Pulmonary artery endothelial cell (primary cell): ENCODE measurements around the gene NEK6. TPM values are rescaled to one million over a fixed set of nuclear protein-coding genes. Genes with fewer than 3 reads are reported as not detected.

ENCODE experiments used
- DNase-seq: peaks from one replicate; pipeline ENCODE4 v3.0.0-alpha.2; 2011; ENCODE audit warnings: low read depth, low spot score
- total RNA-seq: library from RNA; depleted of rRNA; stranded (reverse); fragments of >200 nt; gene quantifications from 2 replicates; pipeline ENCODE4 v1.2.3, GENCODE V29; 2014

NEK6 gene
- total RNA-seq, 1 donor from 2014 or later, result 37.5 TPM

DNA sequence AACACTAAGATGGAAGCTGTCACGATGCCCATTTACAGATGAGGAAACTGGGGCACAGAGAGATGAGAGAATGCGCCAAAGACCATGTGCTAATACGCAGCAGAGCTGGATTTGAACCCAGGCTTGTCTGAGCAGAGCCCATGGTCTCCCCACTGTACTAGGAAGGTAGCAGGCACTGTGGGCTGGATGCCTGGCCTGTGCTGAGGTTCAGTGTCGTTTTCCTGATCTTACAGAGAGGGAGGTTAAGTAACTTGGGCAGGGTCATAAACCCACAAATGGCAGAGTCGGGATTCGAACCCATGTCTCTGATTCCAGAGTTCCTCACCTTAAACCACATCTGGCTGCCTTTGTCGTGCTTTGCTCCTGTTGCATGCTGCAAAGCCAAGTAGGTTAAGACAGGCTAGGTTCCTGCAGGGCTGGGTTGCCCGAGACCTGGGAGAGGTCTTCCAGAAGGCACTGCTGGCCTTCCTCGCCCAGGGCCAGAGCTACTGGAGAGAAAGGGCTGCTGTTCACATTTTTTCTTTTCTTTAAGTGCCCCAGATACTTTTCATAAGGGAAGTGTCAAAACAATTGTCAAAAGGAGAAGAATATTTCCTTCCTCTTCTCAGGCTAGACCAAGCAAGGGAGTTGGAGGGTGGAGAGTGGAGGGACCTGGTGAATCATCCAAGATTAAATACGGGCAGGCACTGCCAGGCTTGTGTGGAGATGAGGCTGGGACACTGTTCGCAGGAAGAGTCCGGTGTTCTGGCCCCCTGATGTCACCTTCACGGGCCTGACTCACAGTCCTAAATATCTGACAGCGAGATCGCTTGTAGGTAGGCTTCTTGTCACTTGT lies 3.2 kb downstream of the NEK6 start:
- no peak for DNase-seq

DNA sequence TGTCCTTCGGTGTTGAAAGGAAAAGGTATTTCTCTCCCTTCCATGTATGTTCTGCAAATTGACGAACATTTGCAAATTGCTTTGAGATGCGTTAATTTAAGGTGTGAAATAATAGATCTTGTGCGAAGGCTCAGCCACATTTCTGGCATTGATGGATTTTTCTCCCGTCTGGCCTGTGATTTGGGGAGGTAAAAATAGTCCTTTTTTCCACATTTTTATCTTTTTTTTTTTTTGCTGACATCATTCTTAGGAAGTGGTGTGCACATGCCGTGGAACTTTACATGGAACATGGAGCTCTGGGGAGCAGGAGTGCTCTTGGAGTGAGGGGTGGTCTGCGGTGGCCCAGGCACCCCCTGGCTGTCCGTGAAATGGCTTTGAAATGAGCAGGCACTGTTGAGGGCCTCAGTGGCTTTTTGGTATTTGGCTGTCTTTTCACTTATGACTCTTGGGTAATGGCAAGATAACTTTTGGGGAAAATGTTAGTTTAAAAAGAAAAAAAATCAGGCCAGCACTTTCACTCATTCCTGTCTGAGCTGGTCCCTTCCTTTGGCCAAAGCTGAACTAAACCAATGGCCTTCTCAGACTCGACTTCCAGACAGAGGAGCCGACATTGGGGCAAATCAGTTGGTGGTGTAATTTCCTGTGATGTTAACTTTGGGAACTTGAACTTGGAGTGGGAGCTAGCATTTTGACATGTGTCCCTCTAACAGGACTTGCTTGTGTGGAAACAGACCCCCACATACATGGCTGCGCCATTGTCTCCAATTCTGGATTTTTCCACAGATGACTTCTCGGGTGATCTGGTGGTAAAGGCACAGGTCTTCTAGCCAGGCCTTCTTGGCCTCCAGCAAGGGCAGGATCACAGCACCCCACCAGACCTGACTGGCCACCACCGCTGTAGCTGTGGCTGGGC lies 4.2 kb downstream of the NEK6 start:
- no peak for DNase-seq

DNA sequence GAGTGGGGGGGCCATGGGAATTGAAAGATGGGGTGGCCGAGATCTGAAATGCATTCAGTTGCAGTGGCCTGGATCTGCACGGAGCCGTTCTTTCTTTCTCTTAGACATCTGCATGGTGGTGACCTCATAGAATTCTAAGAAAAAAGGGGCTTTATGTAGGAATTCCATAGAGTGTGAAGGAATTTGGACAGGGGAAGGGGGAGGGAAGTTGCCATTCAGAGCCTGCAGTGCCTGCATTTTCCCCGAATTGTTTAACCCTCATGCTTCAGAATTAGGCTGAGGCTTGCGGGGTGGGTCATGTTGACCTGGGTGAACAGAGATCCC lies 4.9 kb downstream of the NEK6 start:
- DNase-seq, result no peak

DNA sequence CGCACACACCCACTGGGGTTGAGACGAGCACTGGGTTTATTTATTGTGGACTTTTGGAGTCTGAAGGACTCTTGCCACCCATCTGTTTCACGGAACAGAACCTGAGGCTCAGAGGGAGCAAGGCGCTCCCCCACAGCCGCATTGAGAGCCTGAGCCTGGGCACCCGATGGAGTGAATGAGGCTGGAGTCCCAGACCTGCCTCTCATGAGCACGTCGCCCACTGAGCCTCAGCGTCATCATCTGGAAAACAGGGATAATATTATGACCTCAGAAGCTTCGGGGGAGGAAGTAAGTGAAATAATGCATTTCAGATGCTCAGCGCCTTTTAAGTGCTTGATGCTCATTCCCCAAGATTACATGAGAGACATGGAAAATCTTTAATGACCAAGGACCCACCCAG lies 5.5 kb downstream of the NEK6 start:
- DNase-seq, result no peak

DNA sequence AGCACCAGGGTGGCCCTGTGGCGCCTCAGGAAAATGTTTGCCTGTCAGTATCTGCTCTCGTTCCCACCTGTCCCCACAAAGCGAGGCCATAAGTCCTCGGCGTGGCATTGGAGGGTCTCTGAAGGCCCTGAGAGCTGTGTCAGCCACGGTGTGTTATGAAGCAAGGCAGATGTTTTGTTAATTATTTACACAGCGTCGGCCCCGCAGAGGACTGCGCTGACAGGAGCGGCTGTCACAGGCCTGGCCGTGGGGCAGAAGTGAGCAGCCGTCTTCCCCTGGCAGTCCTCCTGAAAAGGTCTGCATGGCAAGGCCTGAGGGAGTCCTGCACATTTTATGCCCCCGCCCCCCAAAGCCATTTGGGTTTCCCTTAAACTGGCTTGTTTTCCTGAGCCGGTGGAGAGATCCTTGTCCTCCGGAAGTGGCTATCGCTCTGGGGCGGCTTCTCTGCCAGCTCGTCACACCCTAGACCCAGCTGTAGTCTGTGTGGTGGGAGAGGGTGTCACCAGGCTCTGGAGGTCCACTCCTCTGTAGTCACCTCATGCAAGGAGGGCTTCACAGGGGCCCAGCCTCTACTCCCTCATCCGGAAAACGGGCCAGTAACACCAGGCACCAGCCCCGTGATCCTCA lies 6.2 kb downstream of the NEK6 start:
- no peak for DNase-seq

DNA sequence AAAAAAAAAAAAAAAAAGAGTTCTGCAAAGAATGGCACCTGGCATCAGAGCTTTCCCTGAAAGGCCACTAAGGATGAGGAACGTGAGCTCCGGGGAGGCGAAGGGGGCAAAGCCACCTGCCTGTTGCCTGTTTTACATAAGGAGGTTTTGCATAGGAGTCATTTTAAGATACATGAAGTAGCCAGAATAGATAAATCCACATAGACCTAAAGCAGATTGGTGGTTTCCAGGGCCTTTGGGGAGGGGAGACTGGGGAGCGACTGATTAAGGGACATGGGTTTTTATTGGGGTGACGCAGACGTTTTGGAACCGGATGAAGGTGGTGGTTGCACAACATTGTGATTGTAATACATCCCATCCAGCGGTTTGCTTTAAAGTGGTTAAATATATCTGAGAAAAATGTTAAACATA lies 7.1 kb downstream of the NEK6 start:
- no peak for DNase-seq

DNA sequence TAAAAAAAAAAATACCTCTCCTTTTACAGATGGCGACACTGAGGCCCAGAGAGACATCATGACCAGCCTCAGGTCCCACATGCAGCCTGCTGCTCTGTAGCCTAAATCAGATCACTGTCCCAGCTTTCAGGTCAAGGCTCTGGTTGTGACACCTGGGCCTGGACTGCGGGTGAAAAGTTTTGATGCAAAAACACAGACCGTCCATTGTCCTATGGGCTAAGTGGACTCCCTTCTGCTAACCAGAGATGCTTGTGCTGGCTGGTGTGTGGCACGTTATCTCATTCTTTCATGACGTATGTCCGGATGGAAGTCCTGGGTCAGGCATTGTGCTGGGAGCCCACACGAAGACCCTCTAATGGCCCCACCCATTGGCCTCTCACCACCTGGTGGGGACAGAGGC lies 7.8 kb downstream of the NEK6 start:
- DNase-seq, result no peak

DNA sequence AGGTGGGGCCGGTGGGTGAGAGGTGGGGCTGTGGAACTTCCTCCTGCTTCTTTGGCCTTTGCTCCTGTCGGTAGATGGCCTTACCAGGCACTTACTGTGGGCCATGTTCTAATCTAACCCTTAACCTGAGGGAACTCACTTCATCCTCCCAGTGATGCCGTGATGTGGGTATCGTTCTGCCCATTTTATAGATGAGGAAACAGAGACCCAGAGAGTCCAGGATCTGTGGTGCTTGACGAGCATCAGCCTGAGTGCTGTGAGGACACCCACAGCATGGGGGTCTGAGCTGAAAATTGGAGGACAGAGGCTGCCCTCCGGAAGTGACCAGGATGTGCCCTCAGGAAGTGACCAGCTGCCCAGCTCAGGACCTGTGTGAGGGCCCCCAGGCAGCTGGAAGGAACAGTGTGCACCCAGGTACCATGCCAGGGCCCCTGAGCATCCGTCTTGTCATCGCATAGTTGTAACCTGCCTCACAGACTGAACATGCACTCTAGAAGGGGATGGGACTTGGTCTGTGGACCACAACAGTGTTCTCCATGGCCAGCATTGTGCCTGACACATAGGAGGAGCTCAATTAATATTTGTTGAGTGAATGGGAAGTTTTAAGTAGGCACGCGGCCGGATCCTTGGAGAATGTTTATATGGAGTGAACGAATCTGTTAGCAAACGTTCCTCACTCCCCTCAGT lies 8.5 kb downstream of the NEK6 start:
- no peak for DNase-seq

DNA sequence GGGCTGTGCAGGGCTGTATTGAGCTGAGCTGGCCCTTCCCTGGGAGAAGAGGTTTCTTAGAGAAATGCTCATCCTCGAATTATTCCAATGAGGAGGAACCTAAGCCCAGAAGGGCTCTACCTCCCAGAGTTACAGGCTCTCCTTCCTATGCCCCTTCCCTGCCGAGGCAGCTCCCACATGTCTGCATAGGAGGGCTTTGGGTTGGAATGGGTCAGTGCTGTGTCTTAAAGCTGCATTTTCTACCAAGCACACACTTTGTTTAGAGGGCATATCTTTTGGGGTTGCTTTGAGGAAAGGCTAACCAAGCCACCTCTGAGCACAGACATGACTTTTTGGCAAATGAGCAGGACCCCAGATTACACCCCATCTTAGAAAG lies 9.1 kb downstream of the NEK6 start:
- DNase-seq, result no peak

DNA sequence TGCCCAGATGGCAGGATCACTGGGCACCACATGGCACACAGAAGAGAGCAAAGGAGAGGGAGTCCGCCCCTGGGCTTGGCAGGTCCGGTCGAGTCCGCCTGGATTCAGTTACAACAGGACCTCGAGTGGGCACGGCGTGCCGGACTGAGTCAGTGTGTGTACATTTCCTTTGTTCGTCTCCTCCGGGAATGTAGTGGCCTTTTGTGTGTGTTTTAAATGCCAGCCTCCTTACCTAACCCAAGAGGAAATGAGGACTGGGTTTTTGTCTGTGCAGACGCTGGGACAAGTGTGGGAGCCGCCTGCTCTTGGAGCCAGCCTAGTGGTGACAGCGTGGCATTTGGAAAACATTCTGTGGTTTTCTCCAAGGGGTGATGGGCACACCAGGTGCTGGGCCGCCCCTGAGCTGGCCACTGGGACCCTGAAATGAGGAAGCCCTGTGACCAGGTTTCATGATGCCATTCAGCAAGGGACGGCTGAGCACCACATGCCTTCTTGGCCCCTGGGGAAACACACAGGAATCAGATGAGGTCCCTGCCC lies 9.6 kb downstream of the NEK6 start:
- DNase-seq, result peak; percentile 78

DNA sequence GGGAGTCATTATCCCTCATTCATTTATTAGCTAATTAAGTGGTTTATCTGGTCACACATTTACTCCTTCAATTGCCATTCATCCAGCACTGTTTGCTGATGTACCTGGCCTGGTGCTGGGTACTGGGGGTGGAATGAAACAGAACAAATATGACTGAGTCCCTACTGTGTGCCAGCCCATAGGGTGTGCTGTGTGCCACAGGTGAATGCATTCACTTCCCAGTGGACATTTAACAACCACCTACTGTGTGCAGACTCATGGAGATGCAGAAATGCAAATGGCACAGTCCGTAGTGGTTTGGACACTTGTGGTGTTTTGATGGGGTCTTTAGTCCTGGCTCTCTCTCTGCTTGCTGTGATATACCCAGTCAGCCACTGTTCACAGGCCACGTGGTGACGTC lies 10.5 kb downstream of the NEK6 start:
- DNase-seq, result no peak

DNA sequence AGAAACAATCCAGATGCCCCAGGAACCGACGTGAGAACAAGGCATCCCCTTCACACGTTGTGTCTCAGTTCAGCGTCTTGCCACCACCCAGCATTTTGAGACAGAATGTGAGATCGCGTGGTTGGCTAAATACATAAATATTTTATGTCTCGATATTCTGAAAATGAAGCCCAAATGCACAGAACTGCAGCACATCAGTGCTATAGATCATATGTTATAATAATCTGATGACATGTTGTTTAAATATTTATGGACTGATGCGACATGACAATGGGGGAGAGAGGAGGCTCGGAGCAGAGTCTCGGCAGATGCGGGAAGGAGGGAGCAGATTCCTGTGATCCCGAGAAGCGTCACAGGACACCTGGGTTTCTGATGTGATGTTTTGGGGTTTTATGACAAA lies 10.9 kb downstream of the NEK6 start:
- DNase-seq, result no peak

DNA sequence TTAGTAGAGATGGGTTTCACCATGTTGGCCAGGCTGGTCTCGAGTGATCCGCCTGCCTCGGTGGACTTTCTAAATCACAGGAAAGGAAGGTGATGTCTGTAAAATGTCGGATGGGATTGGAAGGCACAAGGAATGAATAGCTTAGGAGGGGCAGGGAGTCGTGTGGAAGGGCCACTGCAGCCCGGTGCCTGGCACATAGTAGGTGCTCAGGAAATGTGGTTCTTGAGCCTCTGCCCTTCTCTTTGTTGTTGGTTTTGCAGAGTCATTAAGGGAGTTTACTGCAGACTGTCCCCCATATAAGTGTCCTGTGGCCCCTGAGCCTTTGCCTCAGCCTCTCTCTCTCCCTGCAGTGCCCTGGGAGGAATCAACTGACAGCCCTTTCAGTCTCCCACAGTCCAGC lies 11.8 kb downstream of the NEK6 start:
- DNase-seq, result no peak

DNA sequence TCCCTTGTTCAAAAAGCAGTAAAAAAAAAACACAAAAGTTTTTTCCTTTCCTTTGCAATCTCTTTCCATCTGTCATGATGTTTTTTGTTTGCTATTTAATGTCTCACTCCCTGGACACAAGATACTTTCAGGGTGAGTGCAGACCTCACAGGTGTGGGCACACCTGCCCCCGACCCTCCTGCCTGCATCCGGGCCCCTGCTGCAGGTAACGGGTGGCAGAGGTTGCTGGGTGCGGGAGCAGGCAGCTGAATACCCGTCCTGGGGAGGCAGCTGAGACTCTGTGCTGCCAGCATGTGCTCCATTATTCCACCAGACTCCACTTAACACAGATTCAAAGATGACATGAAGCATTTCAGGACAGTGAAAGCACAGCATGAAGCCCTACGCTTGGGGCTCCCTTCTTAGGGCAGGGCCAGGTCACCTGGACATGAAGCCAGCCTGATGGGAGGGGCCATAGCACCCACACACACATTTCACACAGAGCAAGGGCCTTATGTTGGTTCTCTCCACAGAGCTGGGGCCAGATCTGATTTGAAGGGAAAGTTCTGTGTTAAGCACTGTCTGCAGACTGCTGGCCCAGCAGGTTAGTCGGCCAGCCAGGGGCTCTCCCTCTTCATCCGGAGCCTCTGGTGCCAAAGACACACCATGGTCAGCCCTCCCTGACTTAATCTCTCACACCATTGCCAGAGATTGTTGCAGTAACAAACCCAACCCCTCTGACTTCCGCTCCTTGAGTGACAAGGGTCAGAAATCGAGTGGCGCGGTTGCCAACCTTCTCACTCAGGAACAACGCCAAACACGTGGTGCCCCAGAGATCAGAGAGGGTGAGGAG lies 13.0 kb downstream of the NEK6 start:
- DNase-seq, result no peak

DNA sequence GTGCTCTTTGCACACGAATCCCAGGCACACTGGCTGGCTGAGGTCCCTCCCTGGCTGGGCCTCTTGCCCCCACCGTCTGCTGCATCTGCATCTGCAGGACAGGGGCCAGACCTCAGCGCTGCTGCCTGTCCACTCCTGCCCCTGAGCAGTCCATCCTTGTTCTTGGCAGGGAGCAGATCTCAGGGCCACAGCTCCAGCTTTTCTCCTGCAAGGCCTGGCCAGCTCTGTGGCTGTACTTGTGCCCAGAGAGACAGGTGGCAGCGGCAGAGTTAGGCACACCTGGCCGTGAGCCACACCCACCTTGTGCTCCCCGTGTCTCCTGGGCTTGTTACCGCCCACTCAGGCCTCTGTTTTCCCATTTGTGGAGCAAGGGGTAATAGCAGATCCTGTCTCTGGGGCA lies 13.9 kb downstream of the NEK6 start:
- DNase-seq, result no peak

DNA sequence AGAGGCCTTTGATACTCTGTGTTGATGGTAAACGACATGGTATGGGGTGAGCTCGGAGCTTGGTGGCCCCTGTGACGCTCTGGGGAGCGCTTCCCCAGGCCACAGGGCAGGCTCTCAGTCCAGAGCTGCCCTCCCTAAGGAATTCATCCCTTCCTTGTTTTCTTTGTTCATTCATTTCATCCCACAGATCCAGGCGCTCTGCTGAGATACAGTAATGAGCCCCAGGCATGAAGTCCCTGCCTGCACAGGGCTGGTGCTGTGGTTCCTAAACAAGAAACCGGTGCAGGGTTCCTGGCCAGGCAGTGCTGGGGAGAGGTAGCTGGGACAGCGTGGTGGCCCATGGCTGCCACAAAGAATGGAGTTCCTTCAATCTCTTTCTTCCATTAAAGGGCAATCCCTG lies 14.4 kb downstream of the NEK6 start:
- DNase-seq, result no peak

DNA sequence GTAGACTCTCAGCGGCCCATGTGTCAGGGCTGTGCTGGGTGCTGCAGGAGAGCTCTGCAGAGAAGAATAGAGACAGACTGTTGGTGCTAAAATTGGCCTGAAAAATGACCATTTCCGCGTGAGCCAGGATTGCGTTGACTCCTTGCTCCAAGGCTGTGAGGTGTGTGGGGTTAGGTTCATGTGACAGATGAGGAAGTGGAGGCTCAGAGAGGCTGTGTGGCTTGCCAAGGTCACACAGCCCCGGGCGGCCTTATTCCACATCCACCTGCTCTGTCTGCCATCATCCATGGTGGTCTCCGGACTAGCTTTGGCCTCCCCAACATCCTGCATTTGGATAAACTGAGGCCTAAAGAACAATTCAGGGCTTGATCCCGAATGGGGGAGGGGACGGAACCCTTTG lies 15.2 kb downstream of the NEK6 start:
- no peak for DNase-seq

DNA sequence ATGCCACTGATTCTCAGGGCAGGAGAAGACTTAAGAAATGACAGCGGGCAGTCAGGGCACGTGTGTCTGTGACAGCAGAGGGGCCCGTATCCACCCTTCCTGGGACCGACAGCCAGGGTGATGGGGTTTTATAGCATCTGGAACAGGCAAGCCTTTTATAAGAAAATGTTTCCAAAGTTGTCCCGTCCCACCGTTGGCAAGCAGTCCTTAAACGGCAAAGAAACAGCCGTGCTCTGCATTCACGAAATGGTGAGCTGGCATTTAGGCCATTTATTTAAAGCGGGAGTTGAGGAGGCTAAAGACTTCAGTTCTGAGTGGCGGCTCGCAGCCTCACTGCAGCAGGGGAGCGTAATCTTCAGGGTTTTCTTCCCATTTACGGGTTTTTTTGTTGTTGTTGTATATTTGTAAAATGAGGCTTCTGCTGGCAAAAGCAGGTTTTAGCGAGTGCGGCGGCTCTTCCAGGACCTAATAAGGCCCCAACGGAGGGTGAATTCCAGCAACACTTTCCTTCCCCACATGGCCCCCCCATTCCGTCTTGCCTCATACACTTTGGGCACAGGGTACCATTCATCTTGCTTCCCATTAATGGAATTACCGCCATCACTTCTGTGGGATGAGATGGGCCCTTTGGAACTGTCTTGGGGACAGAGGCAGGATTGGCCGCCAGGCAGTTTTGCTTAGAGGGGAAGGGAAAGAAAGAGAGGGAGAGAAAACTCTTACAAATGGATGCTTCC lies 15.8 kb downstream of the NEK6 start:
- no peak for DNase-seq

DNA sequence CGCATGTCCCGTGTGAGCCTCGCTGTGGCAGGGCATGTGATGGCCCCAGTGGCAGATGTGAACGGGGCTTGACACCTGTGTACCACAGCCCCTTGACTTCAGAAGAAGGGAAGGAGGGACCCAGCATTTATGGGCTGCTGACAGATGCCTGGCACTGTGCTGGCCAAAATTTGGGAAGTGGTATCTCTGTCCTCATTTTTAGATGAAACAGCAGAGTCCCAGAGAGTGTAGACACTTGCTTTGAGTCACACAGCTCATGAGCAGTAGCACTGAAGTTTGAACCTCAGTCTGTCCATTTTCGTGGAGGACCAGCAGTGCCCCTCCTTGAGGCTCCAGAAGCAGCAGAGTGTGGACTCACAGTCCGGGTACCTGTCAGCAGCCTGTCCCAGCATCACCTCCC lies 16.5 kb downstream of the NEK6 start:
- no peak for DNase-seq

DNA sequence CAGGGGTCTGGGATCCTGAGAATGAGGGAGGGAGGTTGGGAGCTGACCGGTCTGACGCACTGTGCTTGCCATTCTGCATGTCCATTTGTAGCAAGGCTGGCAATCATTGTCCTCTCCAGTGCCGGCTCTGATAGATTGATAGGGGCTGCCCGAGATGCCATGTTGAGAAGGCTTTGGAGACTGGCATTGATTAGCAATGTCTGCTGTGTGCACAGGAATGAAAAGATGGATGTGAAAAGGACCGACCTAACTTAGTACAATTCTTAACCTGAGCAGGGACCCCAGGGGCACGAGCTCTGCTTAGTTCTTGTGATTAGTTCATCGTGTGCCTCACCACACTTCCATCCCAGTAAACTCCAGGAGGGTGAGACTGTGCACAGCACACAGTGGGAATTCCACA lies 17.0 kb downstream of the NEK6 start:
- DNase-seq, result no peak
